GM12864 (cell line): ENCODE data around the gene AZIN2.
"Not testable (repeated sequence)": the region's sequence is repeated elsewhere in the genome, so short reads cannot be mapped to it uniquely, and the experiment has no call there.

Experiments
- DNase-seq: peaks from one replicate; pipeline ENCODE4 v3.0.0-alpha.2; 2011; ENCODE audit warnings: low read depth
- H3K4me3 ChIP-seq: 2 replicates; pipeline ENCODE4 v1.5.1; 2011; ENCODE audit warnings: mild to moderate bottlenecking, low read depth, low read length, control low read depth
- TF ChIP-seq, protein P1 (sequence below): IDR thresholded peaks from 2 replicates; pipeline ENCODE4 v1.5.1; 2011; ENCODE audit warnings: low read depth, mild to moderate bottlenecking, moderate library complexity, low read length, control low read depth, inconsistent platforms; ENCODE audit errors: missing control alignments

AZIN2 gene

DNA sequence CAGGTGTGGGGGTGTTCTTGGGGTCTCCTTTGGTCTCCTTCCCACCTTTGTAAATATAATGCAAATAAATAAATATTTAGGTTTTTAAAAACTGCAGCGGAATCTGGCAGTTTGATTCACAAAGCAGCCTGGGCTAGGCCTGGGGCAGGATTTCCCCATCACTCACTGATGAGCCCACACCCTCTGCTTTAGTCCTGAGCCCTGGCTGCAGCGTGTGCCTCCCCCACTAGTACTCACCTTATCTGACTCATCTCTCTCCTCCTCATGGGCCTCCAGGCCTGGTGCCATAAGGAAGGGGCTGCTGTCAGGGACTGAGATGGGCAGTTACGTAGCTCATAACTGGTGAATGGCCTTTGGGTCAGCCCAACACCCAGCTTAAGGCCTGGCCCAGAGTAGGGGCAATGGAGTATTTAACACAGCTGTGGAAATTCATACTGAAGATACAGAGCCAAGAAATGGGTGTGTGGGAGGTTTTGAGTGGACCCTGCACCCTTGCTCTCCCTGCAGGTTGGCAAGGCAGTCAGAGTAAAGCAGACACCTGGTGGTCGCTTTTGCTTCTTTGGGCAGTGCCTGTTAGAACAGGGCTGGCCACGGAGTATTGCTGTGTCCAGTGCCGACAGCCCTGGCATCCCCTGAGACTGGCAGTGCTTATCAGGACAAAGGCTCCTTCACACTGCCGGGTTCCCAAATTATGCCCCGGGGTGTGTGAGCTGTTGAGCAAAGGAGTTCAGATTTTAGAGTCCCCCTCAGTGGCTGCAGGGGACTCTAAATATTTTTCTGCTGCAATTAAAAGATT lies 39.7 kb downstream of the AZIN2 start:
- TF ChIP-seq, protein P1, sequence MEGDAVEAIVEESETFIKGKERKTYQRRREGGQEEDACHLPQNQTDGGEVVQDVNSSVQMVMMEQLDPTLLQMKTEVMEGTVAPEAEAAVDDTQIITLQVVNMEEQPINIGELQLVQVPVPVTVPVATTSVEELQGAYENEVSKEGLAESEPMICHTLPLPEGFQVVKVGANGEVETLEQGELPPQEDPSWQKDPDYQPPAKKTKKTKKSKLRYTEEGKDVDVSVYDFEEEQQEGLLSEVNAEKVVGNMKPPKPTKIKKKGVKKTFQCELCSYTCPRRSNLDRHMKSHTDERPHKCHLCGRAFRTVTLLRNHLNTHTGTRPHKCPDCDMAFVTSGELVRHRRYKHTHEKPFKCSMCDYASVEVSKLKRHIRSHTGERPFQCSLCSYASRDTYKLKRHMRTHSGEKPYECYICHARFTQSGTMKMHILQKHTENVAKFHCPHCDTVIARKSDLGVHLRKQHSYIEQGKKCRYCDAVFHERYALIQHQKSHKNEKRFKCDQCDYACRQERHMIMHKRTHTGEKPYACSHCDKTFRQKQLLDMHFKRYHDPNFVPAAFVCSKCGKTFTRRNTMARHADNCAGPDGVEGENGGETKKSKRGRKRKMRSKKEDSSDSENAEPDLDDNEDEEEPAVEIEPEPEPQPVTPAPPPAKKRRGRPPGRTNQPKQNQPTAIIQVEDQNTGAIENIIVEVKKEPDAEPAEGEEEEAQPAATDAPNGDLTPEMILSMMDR, result no peak
- DNase-seq, result peak; percentile 55
- H3K4me3 ChIP-seq, result peak overlapping the region; percentile 32; the same call in 1 of the 2 replicates

DNA sequence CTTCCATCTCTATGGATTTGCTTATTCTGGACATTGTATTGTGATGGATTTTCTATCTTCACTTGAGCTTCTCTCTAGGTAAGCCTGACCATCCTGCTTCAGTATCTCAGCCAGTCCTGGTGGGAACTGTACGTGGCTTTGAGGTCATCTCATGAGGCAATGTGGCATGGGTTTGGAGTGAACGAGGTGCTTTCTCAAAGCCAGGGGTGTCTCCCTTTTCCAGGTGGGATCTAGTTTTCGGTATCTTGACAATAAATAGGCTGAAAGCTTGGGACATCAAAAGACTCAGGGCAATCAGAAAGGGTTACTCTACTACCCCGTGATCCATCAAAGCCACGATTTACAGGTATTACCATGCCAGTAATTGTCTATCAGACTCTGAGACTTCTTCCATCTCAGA lies 40.8 kb downstream of the AZIN2 start:
- DNase-seq, result no peak
- TF ChIP-seq, protein P1, result no peak
- no peak overlapping the region for H3K4me3 ChIP-seq

GRCh38 chr1:33122483-33123178 lies 41.7 kb downstream of the AZIN2 start:
- TF ChIP-seq, protein P1, result no peak
- DNase-seq, result no peak
- no peak overlapping the region for H3K4me3 ChIP-seq

- no peak for DNase-seq
- TF ChIP-seq, protein P1, result no peak
- no peak overlapping the region for H3K4me3 ChIP-seq
Measured at GRCh38 chr1:33123266-33123665, 42.3 kb downstream of the AZIN2 start.

DNA sequence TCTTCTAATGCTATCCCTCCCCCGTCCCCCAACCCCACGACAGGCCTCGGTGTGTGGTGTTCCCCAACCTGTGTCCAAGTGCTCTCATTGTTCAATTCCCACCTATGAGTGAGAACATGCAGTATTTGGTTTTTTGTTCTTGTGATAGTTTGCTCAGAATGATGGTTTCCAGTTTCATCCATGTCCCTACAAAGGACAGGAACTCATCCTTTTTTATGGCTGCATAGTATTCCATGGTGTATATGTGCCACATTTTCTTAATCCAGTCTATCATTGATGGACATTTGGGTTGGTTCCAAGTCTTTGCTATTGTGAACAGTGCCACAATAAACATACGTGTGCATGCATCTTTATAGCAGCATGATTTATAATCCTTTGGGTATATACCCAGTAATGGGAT lies 43.7 kb downstream of the AZIN2 start:
- not testable (repeated sequence) for DNase-seq, H3K4me3 ChIP-seq

DNA sequence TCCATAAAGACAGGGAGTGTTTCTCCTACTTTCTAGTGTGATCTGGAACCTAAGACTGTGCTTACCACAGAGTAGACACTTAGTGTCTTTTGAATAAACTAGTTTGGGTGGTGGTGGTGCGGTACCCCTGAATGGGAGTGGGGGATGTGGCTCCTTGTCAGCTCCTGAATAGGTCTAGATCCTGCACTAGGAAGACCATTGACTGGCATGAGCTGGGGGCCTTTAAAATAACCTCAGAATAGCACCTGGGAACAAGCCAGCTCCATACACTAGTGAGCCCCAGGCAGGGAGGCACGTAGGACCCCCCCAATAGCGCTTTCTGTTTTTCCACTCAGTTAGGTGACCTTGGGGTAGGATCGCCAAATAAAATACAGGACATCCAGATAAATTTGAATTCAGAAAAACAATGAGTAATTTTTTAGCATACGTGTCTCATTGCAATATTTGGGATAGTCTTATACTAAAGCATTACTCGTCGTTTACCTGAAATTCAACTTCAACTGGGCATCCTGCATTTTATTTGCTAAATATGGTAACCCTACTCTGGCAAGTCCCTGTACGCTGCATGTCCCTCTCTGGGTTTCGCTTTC lies 45.6 kb downstream of the AZIN2 start:
- TF ChIP-seq, protein P1, result no peak
- H3K4me3 ChIP-seq, result peak overlapping the region; percentile 90
- DNase-seq, result no peak
